ENCODE results near the gene FOXN3.

- TF ChIP-seq CTCF (IDR thresholded peaks at IDR 0.05) (no peak), TCF7L2 (IDR thresholded peaks at IDR 0.05; ENCODE audit: low read depth, low read length) (no peak), REST (IDR thresholded peaks at IDR 0.05; ENCODE audit: insufficient read depth in 1 of 2, low read depth in 2 of 2, low read length in 1 of 2) (no peak), POLR2AphosphoS5 (IDR thresholded peaks at IDR 0.05; ENCODE audit: low read depth, low read length) (no peak), SIN3A (IDR thresholded peaks at IDR 0.05; ENCODE audit: borderline replicate concordance, insufficient read depth, low read depth, low read length) (no peak)
Observed at GRCh38 chr14:89445273-89445973, 28.4 kb upstream of the FOXN3 start.
